H1 (cell line): ENCODE data around the gene ST6GALNAC3. TPM values are rescaled to one million over a fixed set of nuclear protein-coding genes. Genes with fewer than 3 reads are reported as not detected.

Experiments used
- CTCF ChIA-PET: fragments of 300-600 bp; sonication (Branson Sonifier 250); formaldehyde crosslinking; loops from one replicate; lab custom pipeline; 2021; ENCODE audit not compliant: partially characterized antibody; lab: Charles Lee
- POLR2A ChIA-PET: fragments of 300-600 bp; sonication (Branson Sonifier 250); formaldehyde crosslinking; loops from one replicate; lab custom pipeline; 2021; ENCODE audit warnings: inconsistent platforms; ENCODE audit not compliant: partially characterized antibody; lab: Charles Lee
- DNase-seq, 2 experiments: peaks; one replicate each; pipeline versions ENCODE4 v3.0.0 to v3.0.0-alpha.2; 2010 to 2022; ENCODE audit warnings: low spot score in 2 of 2, low read depth in 1 of 2, mixed read lengths in 1 of 2
- FAIRE-seq: peaks from 2 replicates; lab custom pipeline; 2011; peaks lifted over from hg19 to GRCh38; lab: Jason Lieb, UNC
- H2AFZ ChIP-seq: 2 replicates; pipeline ENCODE4 v1.8.1; 2012; ENCODE audit warnings: low read length, inconsistent platforms
- H2AK5ac ChIP-seq: 2 replicates; pipeline ENCODE4 v1.6.1; 2013; ENCODE audit warnings: low read depth, low read length
- H2BK120ac ChIP-seq: replicated peaks from 2 replicates; pipeline ENCODE3; 2013; ENCODE audit warnings: low read depth, low read length, inconsistent platforms
- H2BK12ac ChIP-seq: 2 replicates; pipeline ENCODE4 v1.6.1; 2013; ENCODE audit warnings: low read depth, low read length
- H2BK15ac ChIP-seq: 2 replicates; pipeline ENCODE4 v1.6.1; 2013; ENCODE audit warnings: low read length
- H2BK20ac ChIP-seq: 2 replicates; pipeline ENCODE4 v1.6.1; 2013; ENCODE audit warnings: low read length
- H2BK5ac ChIP-seq: 2 replicates; pipeline ENCODE4 v1.6.1; 2013; ENCODE audit warnings: low read depth, low read length
- H3K14ac ChIP-seq: 2 replicates; pipeline ENCODE4 v1.6.1; 2013; ENCODE audit warnings: inconsistent platforms; ENCODE audit not compliant: insufficient read length
- H3K18ac ChIP-seq: 2 replicates; pipeline ENCODE4 v1.6.1; 2013; ENCODE audit warnings: low read length; ENCODE audit errors: extremely low read depth
- H3K23ac ChIP-seq: 2 replicates; pipeline ENCODE4 v1.6.1; 2013; ENCODE audit warnings: inconsistent platforms; ENCODE audit not compliant: insufficient read length
- H3K23me2 ChIP-seq: 2 replicates; pipeline ENCODE4 v1.6.1; 2013; ENCODE audit warnings: low read depth, low read length
- H3K27ac ChIP-seq: 2 replicates; pipeline ENCODE4 v1.6.1; 2011; ENCODE audit warnings: low read depth, low read length, inconsistent platforms
- H3K27me3 ChIP-seq, 4 experiments: replicated peaks in 1 of 4; 1 replicate in 1 of 4; 2 replicates in 3 of 4; pipeline versions ENCODE4 v1.6.1 to v1.8.1; 2011 to 2013; ENCODE audit warnings: low read length in 3 of 4, mild to moderate bottlenecking in 3 of 4, inconsistent platforms in 2 of 4, mixed read lengths in 2 of 4, moderate library complexity in 1 of 4; ENCODE audit not compliant: control insufficient read depth in 3 of 4, insufficient read depth in 3 of 4; ENCODE audit errors: extremely low read depth in 1 of 4
- H3K36me3 ChIP-seq, 4 experiments: 2 replicates each; pipeline versions ENCODE4 v1.6.1 to v1.8.1; 2011 to 2013; ENCODE audit warnings: mild to moderate bottlenecking in 4 of 4, low read length in 3 of 4, moderate library complexity in 2 of 4, control low read depth in 1 of 4, inconsistent platforms in 1 of 4; ENCODE audit not compliant: insufficient read depth in 4 of 4, control insufficient read depth in 2 of 4
- H3K4ac ChIP-seq: replicated peaks from 2 replicates; pipeline ENCODE3; 2013; ENCODE audit warnings: low read length, low read depth, mixed read lengths, inconsistent platforms; ENCODE audit not compliant: insufficient read length
- H3K4me1 ChIP-seq, 4 experiments: replicated peaks in 1 of 4; 1 replicate in 1 of 4; 2 replicates in 3 of 4; pipeline versions ENCODE4 v1.6.1 to v1.8.1; 2011 to 2013; ENCODE audit warnings: low read length in 3 of 4, inconsistent platforms in 2 of 4, mixed read lengths in 1 of 4; ENCODE audit not compliant: insufficient read depth in 4 of 4, control insufficient read depth in 3 of 4
- H3K4me2 ChIP-seq, 2 experiments: 2 replicates each; pipeline versions ENCODE4 v1.6.1 to v1.8.1; 2011 to 2013; ENCODE audit warnings: low read depth in 2 of 2, low read length in 2 of 2, control low read depth in 1 of 2, inconsistent platforms in 1 of 2, mild to moderate bottlenecking in 1 of 2; ENCODE audit not compliant: insufficient read depth in 1 of 2
- H3K4me3 ChIP-seq, 4 experiments: fragments of 200-600, 300-600 bp in 1 of 4; sonication (generic), shearing (Covaris generic), sonication (Bioruptor Twin) in 1 of 4; 2 replicates each; pipeline versions ENCODE4 v1.5.1 to v1.8.1; 2011 to 2016; ENCODE audit warnings: low read length in 4 of 4, low read depth in 3 of 4, control low read depth in 2 of 4, inconsistent platforms in 2 of 4, mild to moderate bottlenecking in 2 of 4, mixed read lengths in 1 of 4, moderate library complexity in 1 of 4; ENCODE audit not compliant: insufficient read depth in 2 of 4; ENCODE audit errors: extremely low read depth in 1 of 4
- H3K56ac ChIP-seq: replicated peaks from 2 replicates; pipeline ENCODE3; 2013; ENCODE audit warnings: low read depth, mild to moderate bottlenecking, mixed read lengths, low read length, inconsistent platforms; ENCODE audit not compliant: insufficient read length
- H3K79me1 ChIP-seq: 2 replicates; pipeline ENCODE4 v1.6.1; 2013; ENCODE audit warnings: low read depth, low read length, control low read depth
- H3K79me2 ChIP-seq, 2 experiments: 2 replicates each; pipeline versions ENCODE4 v1.6.1 to v1.8.1; 2012 to 2013; ENCODE audit warnings: low read length in 2 of 2, mild to moderate bottlenecking in 2 of 2, inconsistent platforms in 1 of 2; ENCODE audit not compliant: insufficient read depth in 2 of 2, control insufficient read depth in 1 of 2
- H3K9ac ChIP-seq, 4 experiments: replicated peaks in 1 of 4; 1 replicate in 1 of 4; 2 replicates in 3 of 4; pipeline versions ENCODE4 v1.6.1 to v1.8.1; 2011 to 2013; ENCODE audit warnings: low read depth in 3 of 4, low read length in 3 of 4, control low read depth in 2 of 4, mild to moderate bottlenecking in 2 of 4, moderate library complexity in 2 of 4, inconsistent platforms in 1 of 4; ENCODE audit errors: extremely low read depth in 1 of 4
- H3K9me3 ChIP-seq, 2 experiments: 2 replicates each; pipeline versions ENCODE4 v1.6.1 to v1.8.1; 2012 to 2013; ENCODE audit warnings: mild to moderate bottlenecking in 2 of 2, moderate library complexity in 2 of 2, control low read depth in 1 of 2, inconsistent platforms in 1 of 2, low read depth in 1 of 2, low read length in 1 of 2, mixed read lengths in 1 of 2; ENCODE audit not compliant: insufficient read depth in 2 of 2
- H4K20me1 ChIP-seq, 2 experiments: replicated peaks in 1 of 2; 2 replicates each; pipeline versions ENCODE3 to v1.8.1; 2011 to 2013; ENCODE audit warnings: inconsistent platforms in 2 of 2, low read length in 2 of 2, mild to moderate bottlenecking in 1 of 2; ENCODE audit not compliant: insufficient read depth in 2 of 2, control insufficient read depth in 1 of 2
- H4K5ac ChIP-seq: 2 replicates; pipeline ENCODE4 v1.6.1; 2013; ENCODE audit warnings: low read length, low read depth, mixed read lengths, inconsistent platforms; ENCODE audit not compliant: insufficient read length
- H4K8ac ChIP-seq: 2 replicates; pipeline ENCODE4 v1.8.0; 2013; ENCODE audit warnings: mild to moderate bottlenecking, moderate library complexity, low read length, inconsistent platforms; ENCODE audit not compliant: insufficient read depth; ENCODE audit errors: extremely low read depth
- H4K91ac ChIP-seq: replicated peaks from 2 replicates; pipeline ENCODE3; 2013; ENCODE audit warnings: low read length, mixed read lengths, inconsistent platforms; ENCODE audit not compliant: insufficient read length
- CEBPB ChIP-seq: IDR thresholded peaks from 2 replicates; pipeline ENCODE4 v1.6.1; 2012; ENCODE audit warnings: low read depth, low read length
- EGR1 ChIP-seq: IDR thresholded peaks from 2 replicates; pipeline ENCODE4 v1.6.1; 2011; ENCODE audit warnings: low read depth, low read length, borderline replicate concordance
- GABPA ChIP-seq: IDR thresholded peaks from 2 replicates; pipeline ENCODE4 v1.6.1; 2011; ENCODE audit warnings: mild to moderate bottlenecking, low read length, moderate library complexity, borderline replicate concordance; ENCODE audit not compliant: insufficient read depth
- GTF2F1 ChIP-seq: IDR thresholded peaks from 2 replicates; pipeline ENCODE4 v1.6.1; 2012; ENCODE audit warnings: low read depth, low read length, improper control_type of control experiment, borderline replicate concordance
- KDM5A ChIP-seq: fragments of 200-600 bp; IDR thresholded peaks from 2 replicates; pipeline ENCODE4 v1.7.1; 2012; ENCODE audit warnings: mild to moderate bottlenecking, low read length, inconsistent platforms, mixed read lengths
- RFX5 ChIP-seq: IDR thresholded peaks from 2 replicates; pipeline ENCODE4 v1.6.1; 2011; ENCODE audit warnings: low read depth, low read length, improper control_type of control experiment, borderline replicate concordance
- TEAD4 ChIP-seq: IDR thresholded peaks from 2 replicates; pipeline ENCODE4 v1.6.1; 2012; ENCODE audit warnings: low read depth, low read length, inconsistent platforms, mixed read lengths
- ZNF274 ChIP-seq: IDR thresholded peaks from 2 replicates; pipeline ENCODE4 v1.7.0; 2012; ENCODE audit warnings: low read length, borderline replicate concordance; ENCODE audit errors: extremely low read depth
- WGBS, 2 experiments: shearing (Covaris generic) in 1 of 2; methylation state at CpG; one replicate each; pipeline versions ENCODE4 v1.1.6 to v1.1.7; 2013 to 2015; ENCODE audit warnings: low lambda C conversion rate in 2 of 2, mixed read lengths in 2 of 2, inconsistent platforms in 1 of 2, low coverage in 1 of 2, missing lambda C conversion rate in 1 of 2; ENCODE audit not compliant: insufficient replicate concordance in 2 of 2, insufficient coverage in 1 of 2, insufficient read length in 1 of 2; ENCODE audit errors: extremely low coverage in 1 of 2, missing lambda C conversion rate in 1 of 2; 5-methylcytosine and 5-hydroxymethylcytosine counted together
- polyA plus RNA-seq, 7 experiments: library from polyadenylated mRNA; depleted of rRNA in 3 of 7; stranded (reverse) in 5 of 7; unstranded in 2 of 7; fragments of >200 nt in 5 of 7; fragments of 200-250 nt in 2 of 7; gene quantifications; 1 replicate in 5 of 7; 2 replicates in 1 of 7; 4 replicates in 1 of 7; pipeline versions ENCODE4 v1.2.1 to v1.2.3, GENCODE V29; 2011 to 2013; ENCODE audit warnings: missing spikeins in 2 of 7, mixed read lengths in 2 of 7
- total RNA-seq: library from RNA; stranded (reverse); fragmentation: NEBNext Ultra II Directional; extraction: Animal tissue kit (Norgen Biotek cat#: 25700); gene quantifications from 2 replicates; pipeline ENCODE4 v1.2.1, GENCODE V29; 2021

Gene ST6GALNAC3
- total and polyA plus RNA-seq, 2 of the 8 experiments (the other 6 are each of a cell fraction or from before 2014, with no cell fraction given) = 4.9 to 19.0 TPM

DNA sequence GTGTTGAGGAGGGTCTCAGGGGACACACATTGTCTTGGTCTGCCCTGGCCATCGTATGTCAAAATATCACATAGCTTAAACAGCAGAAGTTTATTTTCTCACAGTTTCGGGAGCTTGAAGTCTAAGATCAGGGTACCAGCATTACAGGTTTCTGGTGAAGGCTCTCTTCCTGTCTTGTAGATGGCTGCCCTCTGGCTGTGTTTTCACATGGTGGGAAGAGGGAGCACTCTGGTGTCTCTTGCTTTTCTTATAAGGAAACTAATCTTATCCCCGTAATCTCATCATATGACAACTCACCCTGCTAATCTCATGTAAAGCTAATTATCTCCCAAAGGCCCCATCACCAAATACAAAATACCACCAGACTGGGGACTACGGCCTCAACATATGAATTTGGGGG lies 545.8 kb downstream of the ST6GALNAC3 start:
- Histone ChIP-seq H2BK5ac (no peak overlapping the region), H3K4me3 (no peak overlapping the region), H3K14ac (no peak overlapping the region), H3K79me2 (no peaks in the 10 kb centered on the region), H3K56ac (no peak overlapping the region), H4K8ac (no peak overlapping the region), H3K4me2 (no peak overlapping the region), H2BK12ac (no peak overlapping the region), H3K9ac (no peak overlapping the region), H3K18ac (no peak overlapping the region), H2AK5ac (no peak overlapping the region), H2BK20ac (no peak overlapping the region), H3K27ac (no peak overlapping the region), H3K79me1 (no peaks in the 10 kb centered on the region), H3K27me3 (no peaks in the 10 kb centered on the region), H3K4ac (no peak overlapping the region), H2BK15ac (no peak overlapping the region), H2AFZ (no peak overlapping the region), H3K9me3 (no peaks in the 10 kb centered on the region), H3K23me2 (no peaks in the 10 kb centered on the region), H3K4me1 (no peaks in the 10 kb centered on the region), H4K5ac (no peak overlapping the region), H3K23ac (no peak overlapping the region), H2BK120ac (no peak overlapping the region), H3K36me3 (no peaks in the 10 kb centered on the region), H4K20me1 (no peaks in the 10 kb centered on the region), H4K91ac (no peak overlapping the region)
- WGBS, 2 experiments = 85% methylated on average over 4 of the region's 4 CpGs; no CpG with 5 or more reads in 1 of the 2 experiments
- DNase-seq = no peak
- ChIA-PET CTCF (no interaction called here), POLR2A (no interaction called here)
- FAIRE-seq = no peak
- TF ChIP-seq ZNF274 = no peak
- TF ChIP-seq CEBPB = no peak
- no peak for TF ChIP-seq RFX5
- no peak for TF ChIP-seq GTF2F1
- no peak for TF ChIP-seq TEAD4
- no peak for TF ChIP-seq EGR1
- TF ChIP-seq GABPA = no peak
- no peak for TF ChIP-seq KDM5A
